Activated T-cell treated with anti-CD3 and anti-CD28 coated beads for 24 hours (primary cell): ENCODE data around the gene EHBP1.

Experiments used
- DNase-seq: peaks from one replicate; pipeline ENCODE4 v3.0.0-alpha.2; 2020; ENCODE audit warnings: low read depth

EHBP1 gene

DNA sequence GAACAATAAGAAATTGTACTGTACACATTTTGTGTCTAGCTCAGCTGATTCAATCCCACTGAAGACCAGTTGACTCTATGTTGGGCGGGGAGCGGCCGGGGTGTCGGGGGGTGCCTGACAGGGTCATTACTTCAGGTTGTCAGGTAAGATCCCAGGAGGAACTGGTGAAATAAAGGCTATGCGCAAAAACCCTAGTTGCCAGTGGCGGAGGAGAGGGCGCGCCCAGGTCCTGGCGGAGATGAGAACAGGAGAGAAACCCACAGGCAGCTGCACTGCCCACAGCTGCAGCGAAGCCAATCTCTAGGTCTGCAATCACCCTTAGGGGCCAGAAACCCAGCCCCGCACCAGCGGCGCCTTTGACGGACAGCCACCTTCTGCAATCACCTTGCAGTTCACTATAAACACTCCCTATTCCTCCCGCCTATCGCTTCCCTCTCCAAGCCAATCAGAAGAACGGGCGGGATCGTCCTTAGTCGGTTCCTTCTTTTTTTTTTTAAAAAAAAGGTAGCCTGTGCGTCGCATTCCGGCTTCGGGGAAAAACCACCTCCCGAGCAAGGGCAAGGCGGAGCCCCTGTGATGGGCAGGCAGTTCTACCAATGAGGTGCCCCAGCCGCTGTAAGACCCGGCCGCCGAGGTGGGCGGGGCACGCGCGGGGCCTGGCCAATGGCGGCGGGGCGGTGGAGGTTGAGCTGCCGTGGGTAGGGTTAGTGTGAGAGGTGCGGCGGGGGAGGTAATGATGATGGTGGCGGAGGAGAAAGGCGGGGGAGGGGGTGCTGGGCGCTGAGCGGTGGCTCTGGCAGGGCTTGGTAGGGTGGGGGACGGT is at the start of gene EHBP1:
TSS of gene EHBP1 (plus strand) at position 707 of the 823 bp plus-strand sequence. CDS start 1,479 bp downstream, outside the sequence.
- peak; percentile 96 for DNase-seq

DNA sequence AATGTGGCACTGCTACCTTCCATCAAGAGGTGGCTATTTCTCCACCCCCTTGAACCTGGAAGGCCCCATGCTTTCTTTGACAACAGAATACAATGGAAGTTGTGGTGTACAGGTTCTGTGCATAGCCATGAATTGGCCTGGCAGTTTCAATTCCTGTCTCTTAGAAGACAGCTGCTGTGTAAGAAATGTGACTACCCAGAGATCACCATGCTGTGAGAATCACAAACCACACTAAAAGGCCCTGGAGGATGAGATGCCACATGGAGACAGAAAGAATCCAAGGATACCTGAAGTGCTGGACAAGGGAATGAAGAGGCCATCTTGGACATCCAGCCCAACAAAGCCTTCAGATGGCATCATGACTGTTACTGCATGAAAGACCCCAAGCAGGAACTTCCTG is 47.7 kb upstream of the EHBP1 start:
- DNase-seq, result no peak

DNA sequence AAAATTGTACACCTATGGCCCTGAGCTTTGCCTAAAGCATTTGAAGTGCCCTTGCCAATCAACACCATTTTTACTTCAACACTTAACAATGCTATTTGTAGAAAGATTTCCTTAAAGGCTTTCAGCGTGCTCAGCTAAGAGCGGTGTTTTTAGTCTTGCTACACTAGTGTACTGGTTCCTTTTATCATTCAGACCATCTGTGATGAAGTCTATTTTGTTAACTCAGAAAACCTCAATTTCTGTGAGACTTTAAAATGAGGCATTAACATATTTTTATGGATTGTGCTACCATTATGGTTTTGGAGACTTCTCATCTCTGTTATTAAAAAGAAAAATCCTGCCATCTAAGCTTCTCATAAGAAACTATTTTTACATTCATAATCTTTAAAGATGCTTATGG is 46.6 kb upstream of the EHBP1 start:
- DNase-seq, result no peak

DNA sequence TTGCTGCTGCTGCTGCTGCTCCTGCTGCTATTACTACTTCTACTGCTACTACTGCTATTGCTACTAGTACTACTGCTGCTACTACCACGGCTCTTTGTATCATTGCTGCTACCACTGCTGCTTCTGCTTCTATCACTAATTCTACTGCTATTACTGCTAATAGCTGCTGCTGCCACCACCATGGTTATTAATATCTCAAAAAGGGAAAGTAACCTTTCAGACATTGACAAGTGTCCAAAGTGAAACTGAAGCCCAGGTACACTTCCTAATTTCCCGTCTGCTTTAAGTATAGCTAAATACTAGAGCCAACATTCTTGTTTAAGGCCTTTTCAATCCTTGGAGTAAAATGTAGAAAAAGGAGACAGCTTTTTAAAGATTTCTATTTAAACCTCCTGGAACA is 45.4 kb upstream of the EHBP1 start:
- no peak for DNase-seq

DNA sequence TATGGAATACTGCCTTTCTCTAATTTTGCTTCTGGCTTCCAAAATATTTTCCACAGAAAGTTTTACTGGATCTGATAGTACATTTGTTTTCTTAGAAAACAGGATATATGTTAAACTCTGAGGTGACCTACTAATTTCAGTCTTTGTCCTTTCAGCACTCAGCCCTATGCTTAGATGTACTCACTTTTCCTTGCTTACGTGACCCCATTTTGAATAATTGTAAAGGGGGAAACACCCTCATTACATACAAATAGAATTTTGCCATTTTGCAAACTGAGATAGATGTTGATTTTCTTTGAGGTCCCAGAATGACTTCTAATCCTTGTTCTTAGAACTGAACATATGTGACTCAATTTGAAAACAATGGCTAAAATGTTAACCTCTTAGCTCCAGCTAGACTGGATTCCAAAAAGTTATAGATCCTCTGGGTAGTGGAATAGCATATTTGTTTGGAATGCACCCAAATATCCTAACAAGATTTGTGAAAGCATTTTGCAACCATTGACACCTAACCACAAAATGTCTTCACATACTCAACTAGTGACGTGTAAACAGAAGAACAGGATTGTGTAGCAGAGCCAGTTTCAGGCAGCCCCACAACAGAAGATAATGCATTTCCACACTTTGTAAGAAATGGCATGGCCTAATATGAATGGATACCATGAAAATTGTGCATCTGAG is 44.8 kb upstream of the EHBP1 start:
- DNase-seq, result no peak

DNA sequence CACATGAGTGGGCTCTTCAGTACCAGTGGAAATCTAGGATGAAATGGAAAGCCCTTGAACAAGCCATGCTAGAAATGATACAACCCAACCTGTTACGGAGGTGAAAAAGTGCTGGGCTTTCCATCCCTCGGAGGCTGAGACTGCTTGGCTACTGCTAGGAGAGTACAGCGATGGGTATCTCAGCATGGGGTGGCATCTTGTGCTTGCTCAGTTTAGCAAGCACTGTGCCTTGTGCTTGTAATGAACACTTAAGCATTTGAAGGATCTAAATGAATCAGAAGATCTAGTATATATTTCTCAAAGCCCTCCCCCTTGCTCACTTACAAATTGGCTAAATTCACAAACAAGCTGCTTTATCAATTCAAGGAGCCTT is 44.3 kb upstream of the EHBP1 start:
- DNase-seq, result no peak

DNA sequence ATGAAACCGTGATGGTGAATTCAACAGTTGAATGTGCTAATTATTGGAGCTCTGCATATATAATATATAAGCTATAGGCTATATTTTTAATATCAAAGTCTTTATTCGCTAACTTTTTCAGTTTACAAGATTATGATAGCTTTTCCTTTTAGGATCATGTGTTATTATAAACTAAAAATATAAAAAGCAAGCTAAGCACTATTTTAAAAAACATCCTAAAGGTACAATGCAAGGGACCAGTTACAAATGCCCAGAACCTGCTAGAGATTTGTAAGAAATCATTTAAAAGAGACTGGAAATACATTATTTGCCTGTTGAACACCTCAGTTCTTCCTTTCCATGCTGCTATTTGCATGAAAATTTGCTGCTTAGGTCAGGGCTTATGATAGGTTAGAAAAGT is 43.4 kb upstream of the EHBP1 start:
- no peak for DNase-seq

DNA sequence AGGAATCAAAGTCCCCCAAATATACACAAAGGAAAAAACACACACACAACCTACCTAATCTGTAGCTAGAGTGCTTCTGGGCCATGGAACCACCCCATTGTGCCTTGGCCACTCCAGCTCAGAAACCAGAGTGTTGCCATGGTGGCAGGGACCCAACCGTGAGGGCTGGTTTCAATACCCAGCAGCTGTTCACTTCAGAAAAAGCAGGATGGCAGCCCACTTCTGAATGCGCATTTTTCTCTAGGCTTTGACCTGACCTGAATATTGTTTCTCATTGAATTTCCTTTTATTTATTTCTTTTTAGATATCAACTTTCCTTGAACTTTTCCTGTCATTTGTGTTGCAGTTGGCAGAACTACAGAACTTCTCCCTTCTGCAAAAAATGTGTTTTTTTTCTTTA is 43.0 kb upstream of the EHBP1 start:
- DNase-seq, result no peak

DNA sequence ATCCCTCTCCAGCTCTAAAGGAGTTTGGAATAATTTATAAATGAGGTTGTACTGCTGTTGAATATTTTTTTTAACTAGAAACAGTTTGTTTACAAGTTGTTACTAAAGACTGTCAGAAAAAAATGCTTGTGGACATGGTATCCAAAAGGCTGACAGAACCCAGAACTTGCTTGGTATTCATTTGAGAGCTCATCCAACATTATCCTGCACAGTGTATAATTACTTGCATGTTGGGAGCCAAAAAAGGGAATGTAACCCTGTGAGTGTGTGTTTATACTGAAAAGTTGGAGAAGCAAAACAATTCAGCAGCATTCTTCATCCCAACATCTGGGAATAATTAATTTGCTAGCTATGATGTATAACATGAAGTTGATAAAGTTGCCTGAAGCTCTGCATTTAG is 42.1 kb upstream of the EHBP1 start:
- DNase-seq, result no peak

DNA sequence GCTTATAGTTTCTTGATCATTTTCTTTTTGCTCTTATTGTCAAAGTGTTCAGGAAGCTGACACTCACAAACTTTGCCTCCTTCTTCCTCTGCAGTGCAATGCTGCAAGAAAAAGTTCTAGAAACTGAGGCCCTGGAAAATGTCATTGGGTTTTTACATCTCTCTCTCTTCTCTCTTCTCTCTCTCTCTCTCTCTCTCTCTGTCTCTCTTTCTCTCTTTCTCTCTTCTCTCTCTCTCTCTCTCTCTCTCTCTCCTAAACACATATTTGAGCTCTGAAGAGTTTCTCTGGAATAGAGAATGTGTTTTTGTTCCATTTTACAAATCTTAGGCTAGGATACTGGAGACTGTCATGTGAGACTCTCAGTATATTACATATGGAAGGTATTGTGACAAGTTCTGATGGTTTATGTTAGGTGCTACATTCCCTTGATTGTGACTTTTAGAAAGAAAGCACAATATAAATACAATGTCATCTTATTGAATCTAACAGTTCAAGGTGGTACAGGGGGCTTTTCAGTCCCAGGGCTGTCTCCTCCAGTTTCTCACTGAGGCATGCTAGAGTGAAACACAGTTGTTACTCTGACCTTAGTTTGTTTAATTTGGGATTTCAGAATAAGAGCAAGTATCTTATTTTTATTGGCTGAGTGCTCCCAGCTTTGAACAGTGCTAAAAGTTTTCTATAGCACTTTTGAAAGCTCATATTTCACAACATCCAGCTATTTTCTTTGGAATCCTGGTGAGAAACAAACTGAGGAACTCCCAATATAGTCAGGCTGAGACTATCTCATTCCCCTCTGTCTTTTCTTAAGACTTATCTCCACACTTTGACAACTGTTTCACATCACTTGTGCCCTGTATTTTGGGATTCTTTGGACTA is 41.4 kb upstream of the EHBP1 start:
- DNase-seq, result no peak

DNA sequence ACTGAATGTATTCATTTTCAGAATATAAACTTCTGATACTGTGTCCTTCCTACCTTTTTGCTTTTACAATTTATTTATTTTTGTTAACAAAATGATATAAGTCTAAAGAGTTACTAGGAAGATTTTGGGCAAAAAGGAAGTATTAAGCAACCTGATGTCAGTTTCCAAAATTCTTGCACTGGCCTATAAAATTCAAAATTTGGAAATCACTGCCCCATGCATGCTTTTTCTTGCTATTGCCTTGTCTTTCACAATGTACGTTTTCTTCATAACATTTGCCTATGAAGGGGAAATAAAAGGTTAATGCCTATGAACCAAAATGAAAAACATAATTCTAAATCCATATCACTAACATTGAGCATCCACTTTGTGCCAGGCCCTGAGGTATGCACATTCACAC is 40.1 kb upstream of the EHBP1 start:
- no peak for DNase-seq

DNA sequence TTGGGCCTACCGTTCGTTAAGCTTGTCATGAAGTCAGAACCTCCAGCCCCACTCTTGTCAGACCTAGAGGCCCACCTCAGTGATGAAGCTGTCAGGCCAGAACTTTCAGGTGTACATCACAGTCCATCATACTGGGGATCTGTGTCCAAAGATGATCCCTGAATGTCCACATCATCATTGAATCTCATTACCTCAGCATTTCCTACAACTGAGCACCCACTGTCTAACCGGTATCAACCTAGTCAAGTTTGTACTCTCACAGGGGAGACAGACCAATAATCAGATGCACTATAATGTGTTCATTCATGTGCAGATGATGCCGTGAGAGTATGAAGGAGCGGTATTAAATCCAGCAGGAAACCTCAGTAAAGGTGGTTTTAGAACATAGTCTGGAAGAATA is 36.3 kb upstream of the EHBP1 start:
- DNase-seq, result no peak

DNA sequence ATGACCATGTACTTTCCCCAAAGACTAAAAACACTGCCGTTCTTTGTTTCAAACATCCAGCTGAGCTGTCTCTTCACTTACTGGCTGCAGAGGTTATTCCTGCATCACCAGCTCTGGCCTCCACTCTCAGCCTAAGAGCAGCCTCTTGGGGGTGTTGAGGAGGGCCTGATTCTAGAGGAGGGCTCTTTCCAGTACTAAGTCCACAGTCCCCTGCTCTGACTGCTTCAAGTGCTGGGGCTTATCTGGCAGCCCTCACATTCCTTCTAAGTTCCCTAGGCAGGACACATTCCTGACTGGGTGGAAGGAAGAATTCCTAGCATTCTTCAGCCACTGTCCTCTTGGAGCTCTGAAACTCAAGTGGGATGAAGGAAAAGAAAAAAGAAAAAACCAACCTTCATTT is 32.9 kb upstream of the EHBP1 start:
- no peak for DNase-seq

DNA sequence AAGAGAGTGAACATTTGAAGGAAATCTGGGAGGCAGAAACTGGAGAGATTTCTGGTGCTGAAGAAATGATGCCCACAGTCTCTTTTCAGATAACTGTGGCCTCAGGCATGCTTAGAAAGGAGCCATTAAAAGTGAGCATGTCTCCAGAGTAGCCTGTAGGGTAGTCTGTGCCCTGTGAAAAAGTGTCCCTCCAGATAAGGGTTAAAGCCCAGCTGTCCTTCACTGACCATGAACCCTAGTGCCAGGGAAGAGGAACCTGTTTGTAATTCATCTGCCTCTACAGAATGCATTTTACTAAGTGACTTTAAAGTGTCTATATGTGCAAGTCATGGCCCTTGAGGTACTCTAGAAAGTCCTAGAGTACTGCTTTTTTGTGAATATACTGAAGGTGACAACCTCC is 30.5 kb upstream of the EHBP1 start:
- no peak for DNase-seq

DNA sequence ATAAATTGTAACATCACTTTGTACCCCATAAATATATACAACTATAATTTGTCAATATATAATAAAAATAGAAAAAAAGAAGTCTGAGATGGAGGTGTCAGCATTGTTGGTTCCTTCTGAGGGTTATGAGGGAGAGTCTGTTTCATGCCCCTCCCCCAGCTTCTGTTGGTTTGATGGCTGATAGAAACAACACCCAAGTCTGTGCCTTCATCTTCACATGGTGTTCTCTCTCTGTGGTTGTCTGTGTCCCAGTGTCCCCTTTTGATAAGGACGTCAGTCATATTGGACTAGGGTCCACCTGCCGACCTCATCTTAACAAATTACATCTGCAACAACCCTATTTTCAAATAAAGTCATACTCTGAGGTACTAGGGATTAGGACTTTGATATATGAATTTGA is 20.3 kb upstream of the EHBP1 start:
- DNase-seq, result no peak

DNA sequence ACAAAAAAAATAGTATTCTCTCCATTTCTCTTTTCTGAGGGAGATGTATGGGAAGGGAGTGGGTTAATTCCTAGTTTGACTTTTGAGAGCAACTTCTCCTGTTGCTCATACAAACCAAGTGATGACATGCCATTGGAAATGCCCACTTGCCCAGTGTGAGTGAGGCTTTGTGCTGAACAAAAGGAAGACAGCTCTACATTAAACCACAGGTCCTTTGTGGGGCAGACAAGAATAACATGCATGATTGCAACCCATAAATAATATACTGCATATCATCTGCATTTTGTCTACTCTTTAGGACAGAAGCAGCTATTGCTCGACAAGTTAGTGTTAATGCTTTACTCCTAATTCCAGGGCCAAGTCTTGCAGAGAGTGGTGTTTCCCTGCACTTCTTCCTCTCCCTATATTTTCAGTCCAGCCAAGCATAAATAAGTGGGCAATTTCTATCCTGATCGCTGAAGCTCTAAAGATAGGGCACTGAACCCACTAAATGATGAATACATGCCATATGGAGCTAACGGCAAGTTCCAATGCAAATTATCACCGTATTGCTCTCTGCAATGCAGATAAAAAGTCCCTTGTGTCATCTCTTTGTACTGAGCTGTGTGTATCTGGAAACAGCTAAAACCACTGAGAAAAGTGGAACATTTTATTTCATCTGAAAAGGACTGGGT is 19.4 kb upstream of the EHBP1 start:
- DNase-seq, result no peak

DNA sequence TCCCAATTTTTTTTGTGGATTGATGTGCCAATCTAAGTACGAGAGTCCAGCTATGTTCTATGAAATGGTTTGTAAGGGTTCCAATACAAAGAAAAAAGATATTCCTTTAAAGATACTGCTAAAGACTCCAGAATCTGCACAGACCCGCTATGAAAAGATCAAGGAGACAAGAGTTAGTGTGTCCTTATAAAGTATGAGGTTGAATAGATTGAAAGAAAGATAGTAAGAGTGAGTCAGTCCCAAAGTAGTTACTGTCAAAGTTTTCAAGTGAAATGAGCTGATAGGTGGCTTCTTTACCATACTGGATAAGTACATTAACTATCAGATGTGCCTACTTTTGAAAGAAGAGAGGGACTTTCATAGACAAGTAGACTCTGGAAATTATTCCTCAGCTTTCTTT is 17.9 kb upstream of the EHBP1 start:
- DNase-seq, result no peak

DNA sequence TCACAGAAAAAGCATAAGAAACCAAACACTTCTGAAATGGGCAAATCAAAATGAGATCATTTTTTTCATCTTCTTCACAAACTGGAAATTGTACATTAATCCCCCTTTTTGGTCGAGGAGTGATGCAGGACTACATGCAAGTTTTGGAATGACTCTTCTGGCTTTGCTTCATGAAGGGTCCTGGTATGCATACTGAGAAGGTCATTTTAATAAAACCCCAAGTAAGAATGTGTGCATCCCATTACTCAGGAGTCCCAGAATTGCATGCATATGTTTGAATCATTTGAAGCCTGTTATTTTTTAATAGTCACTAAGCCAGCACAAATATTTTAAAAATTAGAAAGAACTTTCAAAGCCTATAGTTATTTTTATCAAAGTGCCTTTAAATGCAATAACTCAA is 16.7 kb upstream of the EHBP1 start:
- DNase-seq, result no peak

DNA sequence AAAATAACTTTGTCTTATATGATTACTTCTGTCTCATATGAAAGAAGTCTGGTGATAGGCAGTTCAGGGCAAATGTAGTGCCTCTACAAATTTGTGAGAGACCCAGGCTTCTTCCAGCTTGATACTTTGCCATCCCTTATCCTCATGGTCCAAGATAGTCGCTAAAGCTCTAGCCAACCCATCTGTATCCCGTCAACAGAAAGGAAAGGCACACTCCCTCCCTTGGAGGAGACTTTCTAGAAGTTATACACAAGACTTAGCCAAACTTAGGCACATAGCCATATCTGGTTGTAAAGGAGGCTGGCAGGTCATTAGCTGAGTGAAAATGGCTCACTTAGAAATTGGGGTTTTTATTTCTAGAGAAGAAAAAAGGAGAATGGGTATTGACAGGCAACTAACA is 14.3 kb upstream of the EHBP1 start:
- no peak for DNase-seq

DNA sequence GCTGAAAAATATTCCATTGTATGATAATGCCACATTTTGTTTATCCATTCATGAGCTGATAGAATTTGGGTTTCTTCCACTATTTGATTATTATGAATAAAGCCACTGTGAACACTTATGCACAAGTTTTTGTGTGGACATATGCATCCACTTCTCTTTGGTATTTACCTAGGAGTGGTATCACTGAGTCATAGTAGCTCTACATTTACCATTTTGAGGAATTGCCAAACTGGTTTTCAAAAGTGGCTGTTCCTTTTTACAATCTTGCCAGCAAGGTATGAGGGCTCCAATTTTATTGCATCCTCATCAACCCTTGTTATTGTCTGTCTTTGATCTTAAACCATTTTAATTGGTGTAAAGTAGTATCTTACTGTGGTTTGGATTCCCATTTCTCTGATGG is 13.3 kb upstream of the EHBP1 start:
- no peak for DNase-seq

DNA sequence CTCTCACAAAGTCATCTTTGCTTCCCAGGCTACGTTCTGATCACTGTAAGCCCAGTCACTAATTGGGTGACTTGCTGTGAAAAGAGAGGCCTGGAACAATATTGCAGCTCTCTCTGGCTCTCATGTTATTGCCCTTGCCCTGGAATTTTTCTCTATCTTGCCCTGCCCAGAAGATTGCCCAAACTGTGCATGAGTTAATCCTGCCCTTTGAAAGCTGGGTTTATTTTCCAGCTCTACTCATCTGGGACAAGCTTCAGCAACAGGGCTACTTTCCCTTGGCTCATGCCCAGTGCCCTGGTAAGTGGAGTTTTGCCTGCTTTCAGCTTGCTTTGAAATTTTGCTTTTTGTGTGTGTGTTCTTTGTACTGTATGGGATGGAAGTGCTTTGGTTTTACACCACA is 6.9 kb upstream of the EHBP1 start:
- DNase-seq, result no peak

DNA sequence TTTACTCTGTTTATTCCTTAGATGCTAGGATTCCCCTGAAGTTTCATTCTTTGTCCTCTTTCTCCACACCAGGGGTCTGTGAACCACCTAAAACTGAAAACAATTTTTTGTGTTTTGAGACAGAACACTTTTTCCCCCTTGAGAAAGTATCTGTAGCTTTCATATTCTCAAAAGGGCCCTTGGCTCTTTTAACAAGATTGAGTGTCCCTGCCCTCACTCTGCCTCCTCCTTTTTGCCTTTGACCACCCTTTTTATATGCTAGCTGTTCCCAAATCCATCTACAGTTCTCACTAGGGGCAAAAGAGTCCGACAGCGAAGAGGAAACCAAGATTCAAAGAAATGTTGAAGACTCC is 883 bp upstream of the EHBP1 start:
- no peak for DNase-seq
